ENCODE measurements around the gene GRIA3.

Gene GRIA3

DNA sequence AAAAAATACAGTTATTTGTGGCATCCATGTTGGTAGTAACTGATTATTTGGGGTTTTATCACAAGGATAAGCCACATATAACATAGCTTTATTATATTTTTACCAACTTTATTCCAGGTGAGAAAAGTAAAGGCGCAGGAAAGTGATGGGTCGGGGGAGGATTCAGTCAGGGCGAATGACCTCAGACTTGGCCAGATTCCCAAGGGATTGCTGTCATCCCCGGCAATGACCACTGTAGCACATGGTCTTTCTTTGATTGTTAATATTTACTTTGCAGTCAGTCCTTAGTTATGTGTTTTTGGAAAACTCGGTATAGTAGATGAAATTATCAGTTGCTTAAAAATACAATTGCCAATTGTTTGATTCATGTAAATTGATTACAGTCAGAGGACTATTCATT, 17.6 kb downstream of the GRIA3 start:
- no peak overlapping the region for H3K27ac ChIP-seq (ENCODE audit: low read length)
- no peaks in the 10 kb centered on the region for H3K36me3 ChIP-seq (ENCODE audit: control insufficient read depth, low read depth, low read length)
- H3K4me3 ChIP-seq (ENCODE audit: low read length): no peak overlapping the region
- no peak overlapping the region for H3K9ac ChIP-seq (ENCODE audit: low read length)
- peaks cover 11% of the 10 kb centered on the region for H3K9me3 ChIP-seq (ENCODE audit: control insufficient read depth, low read depth, low read length)
- H3K27me3 ChIP-seq (ENCODE audit: control insufficient read depth, insufficient read depth, low read length): no peaks in the 10 kb centered on the region
- no peaks in the 10 kb centered on the region for H3K4me1 ChIP-seq (ENCODE audit: control insufficient read depth, low read depth, low read length)

DNA sequence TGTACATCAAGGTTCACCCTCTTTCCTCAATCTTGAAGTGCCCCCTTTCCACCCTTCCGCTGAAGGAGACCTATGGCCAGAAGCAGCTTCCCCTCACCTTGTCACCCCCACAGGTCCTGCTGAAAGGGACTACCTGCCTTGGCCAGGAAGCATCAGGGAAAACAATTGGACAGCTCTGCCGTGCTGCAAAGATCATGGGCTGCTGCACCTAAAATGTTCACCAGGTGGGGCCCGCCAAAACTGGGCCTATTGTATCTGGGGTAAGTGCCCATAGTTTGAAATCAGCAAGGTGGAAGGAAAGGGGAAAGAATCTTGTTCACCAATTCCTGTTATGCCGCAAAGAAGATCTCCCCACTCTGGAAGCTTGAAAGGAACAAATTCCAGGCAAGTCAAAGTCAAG, 18.4 kb downstream of the GRIA3 start:
- Histone ChIP-seq H3K9me3 (ENCODE audit: control insufficient read depth, low read depth, low read length) (peaks cover 11% of the 10 kb centered on the region), H3K36me3 (ENCODE audit: control insufficient read depth, low read depth, low read length) (no peaks in the 10 kb centered on the region), H3K27me3 (ENCODE audit: control insufficient read depth, insufficient read depth, low read length) (no peaks in the 10 kb centered on the region), H3K4me1 (ENCODE audit: control insufficient read depth, low read depth, low read length) (no peaks in the 10 kb centered on the region), H3K9ac (ENCODE audit: low read length) (no peak overlapping the region), H3K4me3 (ENCODE audit: low read length) (no peak overlapping the region), H3K27ac (ENCODE audit: low read length) (no peak overlapping the region)

DNA sequence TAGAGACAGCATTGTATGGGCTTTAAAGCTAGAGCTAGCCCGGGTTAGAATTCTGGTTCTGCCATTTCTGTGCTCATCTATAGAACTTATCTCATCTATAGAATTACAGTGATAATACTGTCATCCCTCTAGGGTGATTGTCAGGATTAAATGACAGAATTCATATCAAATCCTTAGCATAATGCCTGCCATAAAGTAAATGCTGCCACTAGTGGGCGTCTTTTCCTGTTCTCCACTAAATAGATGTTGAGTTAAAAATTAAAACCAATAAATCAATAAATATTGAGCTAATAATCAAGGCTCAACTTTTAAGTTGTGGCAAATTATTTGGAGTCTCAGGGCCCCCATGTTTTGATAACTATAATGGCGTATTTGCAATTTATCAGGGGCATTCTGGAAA, 19.7 kb downstream of the GRIA3 start:
- H3K9ac ChIP-seq (ENCODE audit: low read length): no peak overlapping the region
- no peak overlapping the region for H3K27ac ChIP-seq (ENCODE audit: low read length)
- no peak overlapping the region for H3K4me3 ChIP-seq (ENCODE audit: low read length)
- H3K9me3 ChIP-seq (ENCODE audit: control insufficient read depth, low read depth, low read length): peaks cover 11% of the 10 kb centered on the region
- H3K36me3 ChIP-seq (ENCODE audit: control insufficient read depth, low read depth, low read length): no peaks in the 10 kb centered on the region
- no peaks in the 10 kb centered on the region for H3K27me3 ChIP-seq (ENCODE audit: control insufficient read depth, insufficient read depth, low read length)
- no peaks in the 10 kb centered on the region for H3K4me1 ChIP-seq (ENCODE audit: control insufficient read depth, low read depth, low read length)

DNA sequence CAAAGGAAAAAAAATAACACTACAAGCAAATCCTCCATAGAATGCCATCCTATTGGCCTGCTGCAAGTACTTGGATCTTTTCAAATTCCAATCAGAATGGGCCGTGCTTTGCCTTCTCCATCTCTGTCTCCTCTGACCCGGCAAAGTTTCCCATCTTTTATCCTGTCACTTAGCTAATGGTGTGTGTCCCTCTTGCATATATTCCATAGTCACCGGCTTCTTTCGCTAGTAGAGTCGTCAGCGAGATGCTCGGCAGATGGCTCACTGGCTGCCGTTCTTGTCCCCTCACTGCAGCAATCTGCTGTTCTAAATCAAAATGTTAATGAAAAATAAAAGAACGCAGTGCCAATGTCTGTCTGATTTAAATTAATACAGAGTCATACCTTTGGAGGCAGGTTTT, 22.1 kb downstream of the GRIA3 start:
- Histone ChIP-seq H3K36me3 (ENCODE audit: control insufficient read depth, low read depth, low read length) (no peaks in the 10 kb centered on the region), H3K9me3 (ENCODE audit: control insufficient read depth, low read depth, low read length) (peaks cover 21% of the 10 kb centered on the region), H3K9ac (ENCODE audit: low read length) (no peak overlapping the region), H3K27ac (ENCODE audit: low read length) (no peak overlapping the region), H3K27me3 (ENCODE audit: control insufficient read depth, insufficient read depth, low read length) (no peaks in the 10 kb centered on the region), H3K4me1 (ENCODE audit: control insufficient read depth, low read depth, low read length) (no peaks in the 10 kb centered on the region), H3K4me3 (ENCODE audit: low read length) (no peak overlapping the region)

DNA sequence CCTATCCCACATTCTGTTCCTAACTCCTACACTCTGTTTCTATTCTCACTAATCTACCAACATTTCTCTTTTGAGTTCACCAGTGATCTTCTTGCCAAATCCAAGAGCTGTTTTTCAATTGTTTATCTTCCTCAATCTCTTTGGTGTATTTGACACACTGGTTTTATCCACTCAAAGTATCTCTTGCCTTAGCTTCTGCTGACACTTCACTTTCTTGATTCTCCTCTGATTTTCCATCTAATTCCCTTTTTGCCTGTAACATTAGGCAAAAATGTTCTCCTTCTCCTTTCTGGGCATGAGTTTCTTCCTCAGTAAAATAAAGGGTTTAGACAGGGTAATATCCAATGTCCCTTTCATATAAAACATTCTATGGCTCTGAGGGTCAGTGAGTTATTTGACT, 26.2 kb downstream of the GRIA3 start:
- peaks cover 10% of the 10 kb centered on the region for H3K9me3 ChIP-seq (ENCODE audit: control insufficient read depth, low read depth, low read length)
- no peak overlapping the region for H3K9ac ChIP-seq (ENCODE audit: low read length)
- H3K27ac ChIP-seq (ENCODE audit: low read length): no peak overlapping the region
- H3K27me3 ChIP-seq (ENCODE audit: control insufficient read depth, insufficient read depth, low read length): no peaks in the 10 kb centered on the region
- no peak overlapping the region for H3K4me3 ChIP-seq (ENCODE audit: low read length)
- H3K36me3 ChIP-seq (ENCODE audit: control insufficient read depth, low read depth, low read length): no peaks in the 10 kb centered on the region
- no peaks in the 10 kb centered on the region for H3K4me1 ChIP-seq (ENCODE audit: control insufficient read depth, low read depth, low read length)

- no peak overlapping the region for H3K27ac ChIP-seq (ENCODE audit: low read length)
- H3K4me1 ChIP-seq (ENCODE audit: control insufficient read depth, low read depth, low read length): no peaks in the 10 kb centered on the region
- H3K4me3 ChIP-seq (ENCODE audit: low read length): no peak overlapping the region
- no peak overlapping the region for H3K9ac ChIP-seq (ENCODE audit: low read length)
- H3K36me3 ChIP-seq (ENCODE audit: control insufficient read depth, low read depth, low read length): no peaks in the 10 kb centered on the region
- H3K27me3 ChIP-seq (ENCODE audit: control insufficient read depth, insufficient read depth, low read length): no peaks in the 10 kb centered on the region
- peaks cover under 1% of the 10 kb centered on the region for H3K9me3 ChIP-seq (ENCODE audit: control insufficient read depth, low read depth, low read length)
These were observed 31.5 kb downstream of the GRIA3 start for GRCh38 chrX:123215397-123216089.

DNA sequence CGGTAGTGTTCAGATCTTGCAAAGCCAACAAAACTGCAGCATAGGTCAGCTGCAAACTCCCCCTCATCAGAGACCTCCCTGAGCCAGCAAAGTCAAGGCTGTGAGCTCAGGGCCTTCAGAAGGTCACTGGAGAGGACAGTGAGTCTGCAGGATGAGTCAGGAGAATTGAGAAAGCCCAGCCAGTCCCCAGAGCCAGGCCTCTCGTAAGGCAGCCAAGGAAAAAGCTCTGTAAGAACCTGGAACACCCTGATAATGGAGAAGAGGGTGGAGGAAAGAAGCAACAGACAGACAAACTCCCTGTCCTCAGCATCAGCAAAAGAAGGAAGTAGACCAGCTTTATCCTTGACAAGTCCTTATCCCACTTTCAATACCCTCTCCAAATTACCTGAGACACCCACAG, 33.0 kb downstream of the GRIA3 start:
- Histone ChIP-seq H3K9me3 (ENCODE audit: control insufficient read depth, low read depth, low read length) (no peaks in the 10 kb centered on the region), H3K9ac (ENCODE audit: low read length) (no peak overlapping the region), H3K27ac (ENCODE audit: low read length) (no peak overlapping the region)

DNA sequence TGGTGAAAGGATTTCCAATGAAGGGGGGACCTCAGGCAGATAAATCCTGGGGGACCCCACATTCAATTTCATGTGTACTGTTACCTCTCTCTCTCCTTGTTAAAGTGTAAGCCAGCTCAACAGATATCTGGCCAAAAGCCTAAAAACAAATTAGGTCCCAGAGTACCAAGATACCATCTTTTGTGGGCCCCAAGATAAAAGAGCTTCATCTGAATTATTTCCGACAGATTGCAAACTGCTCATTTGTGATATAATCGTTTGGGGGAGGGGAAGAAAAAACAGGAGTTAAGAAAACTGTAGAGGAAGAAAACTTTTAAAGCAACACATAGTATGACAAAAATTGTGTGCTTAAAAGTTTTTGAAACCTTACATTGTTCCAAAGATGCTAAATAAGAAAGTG, 33.6 kb downstream of the GRIA3 start:
- Histone ChIP-seq H3K4me1 (ENCODE audit: control insufficient read depth, low read depth, low read length) (no peaks in the 10 kb centered on the region), H3K36me3 (ENCODE audit: control insufficient read depth, low read depth, low read length) (no peaks in the 10 kb centered on the region), H3K27ac (ENCODE audit: low read length) (no peak overlapping the region), H3K4me3 (ENCODE audit: low read length) (no peak overlapping the region), H3K9me3 (ENCODE audit: control insufficient read depth, low read depth, low read length) (no peaks in the 10 kb centered on the region), H3K9ac (ENCODE audit: low read length) (no peak overlapping the region), H3K27me3 (ENCODE audit: control insufficient read depth, insufficient read depth, low read length) (no peaks in the 10 kb centered on the region)

More for the DNA sequence above, 33.0 kb downstream of the GRIA3 start:
- Histone ChIP-seq H3K4me3 (ENCODE audit: low read length) (no peak overlapping the region), H3K4me1 (ENCODE audit: control insufficient read depth, low read depth, low read length) (no peaks in the 10 kb centered on the region), H3K36me3 (ENCODE audit: control insufficient read depth, low read depth, low read length) (no peaks in the 10 kb centered on the region), H3K27me3 (ENCODE audit: control insufficient read depth, insufficient read depth, low read length) (no peaks in the 10 kb centered on the region)

- H3K9ac ChIP-seq (ENCODE audit: low read length): no peak overlapping the region
- H3K4me1 ChIP-seq (ENCODE audit: control insufficient read depth, low read depth, low read length): no peaks in the 10 kb centered on the region
- H3K4me3 ChIP-seq (ENCODE audit: low read length): no peak overlapping the region
- no peaks in the 10 kb centered on the region for H3K36me3 ChIP-seq (ENCODE audit: control insufficient read depth, low read depth, low read length)
- H3K27me3 ChIP-seq (ENCODE audit: control insufficient read depth, insufficient read depth, low read length): no peaks in the 10 kb centered on the region
- H3K27ac ChIP-seq (ENCODE audit: low read length): no peak overlapping the region
- H3K9me3 ChIP-seq (ENCODE audit: control insufficient read depth, low read depth, low read length): no peaks in the 10 kb centered on the region
These were observed 35.8 kb downstream of the GRIA3 start for GRCh38 chrX:123219916-123220315.

GRCh38 chrX:123222920-123223319, 38.8 kb downstream of the GRIA3 start:
- H3K4me3 ChIP-seq (ENCODE audit: low read length): no peak overlapping the region
- H3K9me3 ChIP-seq (ENCODE audit: control insufficient read depth, low read depth, low read length): no peaks in the 10 kb centered on the region
- no peaks in the 10 kb centered on the region for H3K4me1 ChIP-seq (ENCODE audit: control insufficient read depth, low read depth, low read length)
- H3K36me3 ChIP-seq (ENCODE audit: control insufficient read depth, low read depth, low read length): no peaks in the 10 kb centered on the region
- H3K9ac ChIP-seq (ENCODE audit: low read length): no peak overlapping the region
- H3K27ac ChIP-seq (ENCODE audit: low read length): no peak overlapping the region
- H3K27me3 ChIP-seq (ENCODE audit: control insufficient read depth, insufficient read depth, low read length): no peaks in the 10 kb centered on the region

GRCh38 chrX:123223409-123223808, 39.3 kb downstream of the GRIA3 start:
- no peak overlapping the region for H3K9ac ChIP-seq (ENCODE audit: low read length)
- no peaks in the 10 kb centered on the region for H3K36me3 ChIP-seq (ENCODE audit: control insufficient read depth, low read depth, low read length)
- H3K4me3 ChIP-seq (ENCODE audit: low read length): no peak overlapping the region
- H3K4me1 ChIP-seq (ENCODE audit: control insufficient read depth, low read depth, low read length): no peaks in the 10 kb centered on the region
- no peaks in the 10 kb centered on the region for H3K9me3 ChIP-seq (ENCODE audit: control insufficient read depth, low read depth, low read length)
- no peaks in the 10 kb centered on the region for H3K27me3 ChIP-seq (ENCODE audit: control insufficient read depth, insufficient read depth, low read length)
- no peak overlapping the region for H3K27ac ChIP-seq (ENCODE audit: low read length)

- peaks cover 4% of the 10 kb centered on the region for H3K27me3 ChIP-seq (ENCODE audit: control insufficient read depth, insufficient read depth, low read length)
- no peak overlapping the region for H3K9ac ChIP-seq (ENCODE audit: low read length)
- H3K9me3 ChIP-seq (ENCODE audit: control insufficient read depth, low read depth, low read length): no peaks in the 10 kb centered on the region
- H3K27ac ChIP-seq (ENCODE audit: low read length): no peak overlapping the region
- no peak overlapping the region for H3K4me3 ChIP-seq (ENCODE audit: low read length)
- H3K36me3 ChIP-seq (ENCODE audit: control insufficient read depth, low read depth, low read length): no peaks in the 10 kb centered on the region
- no peaks in the 10 kb centered on the region for H3K4me1 ChIP-seq (ENCODE audit: control insufficient read depth, low read depth, low read length)
These were observed 39.8 kb downstream of the GRIA3 start for GRCh38 chrX:123223859-123224258.
